Prostate gland (tissue), 2 donors: ENCODE measurements around the gene KLHL1.

Experiments used
- POLR2AphosphoS5 ChIP-seq: sonication (generic); formaldehyde crosslinking; IDR thresholded peaks from one replicate; pipeline ENCODE4 v1.6.1; 2017; ENCODE audit warnings: antibody characterized with exemption
- TF ChIP-seq, protein P1 (sequence below), 4 experiments: fragments of 200-600 bp in 2 of 4; fragments of 450-650 bp in 2 of 4; sonication (generic) in 2 of 4; IDR thresholded peaks; 1 replicate in 3 of 4; 2 replicates in 1 of 4; pipeline ENCODE4 v1.5.1; 2016 to 2019; ENCODE audit warnings: antibody characterized with exemption in 4 of 4, mild to moderate bottlenecking in 2 of 4, moderate library complexity in 2 of 4

DNA sequence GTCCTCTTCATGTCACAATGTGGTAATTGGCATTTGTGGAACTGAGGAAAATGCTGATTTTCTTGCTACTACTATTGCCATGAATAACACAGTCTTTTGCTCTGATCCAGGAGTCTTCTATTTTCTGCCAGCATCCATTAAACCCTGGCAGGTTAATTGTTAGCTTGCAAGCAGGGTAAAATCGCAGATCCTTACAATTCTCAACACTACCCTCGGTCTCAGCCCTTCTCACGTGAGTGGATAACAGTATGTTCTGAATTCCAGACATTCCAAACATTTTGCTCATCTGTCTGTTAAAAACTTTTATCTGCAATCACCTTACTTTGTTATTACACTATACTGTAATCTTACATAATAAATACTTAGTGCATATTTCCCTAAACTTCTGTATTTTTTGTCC is 251.9 kb downstream of the KLHL1 start:
- TF ChIP-seq, protein P1, sequence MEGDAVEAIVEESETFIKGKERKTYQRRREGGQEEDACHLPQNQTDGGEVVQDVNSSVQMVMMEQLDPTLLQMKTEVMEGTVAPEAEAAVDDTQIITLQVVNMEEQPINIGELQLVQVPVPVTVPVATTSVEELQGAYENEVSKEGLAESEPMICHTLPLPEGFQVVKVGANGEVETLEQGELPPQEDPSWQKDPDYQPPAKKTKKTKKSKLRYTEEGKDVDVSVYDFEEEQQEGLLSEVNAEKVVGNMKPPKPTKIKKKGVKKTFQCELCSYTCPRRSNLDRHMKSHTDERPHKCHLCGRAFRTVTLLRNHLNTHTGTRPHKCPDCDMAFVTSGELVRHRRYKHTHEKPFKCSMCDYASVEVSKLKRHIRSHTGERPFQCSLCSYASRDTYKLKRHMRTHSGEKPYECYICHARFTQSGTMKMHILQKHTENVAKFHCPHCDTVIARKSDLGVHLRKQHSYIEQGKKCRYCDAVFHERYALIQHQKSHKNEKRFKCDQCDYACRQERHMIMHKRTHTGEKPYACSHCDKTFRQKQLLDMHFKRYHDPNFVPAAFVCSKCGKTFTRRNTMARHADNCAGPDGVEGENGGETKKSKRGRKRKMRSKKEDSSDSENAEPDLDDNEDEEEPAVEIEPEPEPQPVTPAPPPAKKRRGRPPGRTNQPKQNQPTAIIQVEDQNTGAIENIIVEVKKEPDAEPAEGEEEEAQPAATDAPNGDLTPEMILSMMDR (IDR thresholded peaks at IDR 0.05) = no peak
- no peak for TF ChIP-seq POLR2AphosphoS5
